Kidney capillary endothelial cell (primary cell): ENCODE results near the gene KCMF1.

Experiments
- DNase-seq: peaks from one replicate; pipeline ENCODE4 v3.0.0-alpha.2; 2018; ENCODE audit warnings: low spot score

KCMF1 gene

GRCh38 chr2:84986018-84986417, 15.1 kb downstream of the KCMF1 start:
- DNase-seq: no peak

- no peak for DNase-seq
Measured at GRCh38 chr2:84989422-84989821, 18.5 kb downstream of the KCMF1 start.

- DNase-seq: no peak
Measured at GRCh38 chr2:84989927-84990326, 19.0 kb downstream of the KCMF1 start.

GRCh38 chr2:84991404-84992160, 20.6 kb downstream of the KCMF1 start:
- no peak for DNase-seq

GRCh38 chr2:84995826-84996225, 24.9 kb downstream of the KCMF1 start:
- DNase-seq: no peak

- DNase-seq: no peak
Measured at GRCh38 chr2:84996909-84997308, 25.9 kb downstream of the KCMF1 start.

- no peak for DNase-seq
Measured at GRCh38 chr2:84999553-84999955, 28.6 kb downstream of the KCMF1 start.

- no peak for DNase-seq
Measured at GRCh38 chr2:85001595-85001994, 30.6 kb downstream of the KCMF1 start.

- no peak for DNase-seq
Measured at GRCh38 chr2:85002534-85002933, 31.6 kb downstream of the KCMF1 start.

- DNase-seq: no peak
Measured at GRCh38 chr2:85008252-85008651, 37.3 kb downstream of the KCMF1 start.

- DNase-seq: peak; percentile 19
Measured at GRCh38 chr2:85009019-85009618, 38.2 kb downstream of the KCMF1 start.

- DNase-seq: no peak
Measured at GRCh38 chr2:85010404-85010803, 39.4 kb downstream of the KCMF1 start.

- DNase-seq: no peak
Measured at GRCh38 chr2:85011098-85011497, 40.1 kb downstream of the KCMF1 start.

GRCh38 chr2:85011747-85012146, 40.8 kb downstream of the KCMF1 start:
- no peak for DNase-seq

GRCh38 chr2:85012431-85012830, 41.5 kb downstream of the KCMF1 start:
- no peak for DNase-seq

- no peak for DNase-seq
Measured at GRCh38 chr2:85012855-85013254, 41.9 kb downstream of the KCMF1 start.

GRCh38 chr2:85015653-85016360, 44.8 kb downstream of the KCMF1 start:
- peak; percentile 26 for DNase-seq

GRCh38 chr2:85016446-85016845, 45.5 kb downstream of the KCMF1 start:
- DNase-seq: no peak

- DNase-seq: peak; percentile 29
Measured at GRCh38 chr2:85017411-85018048, 46.6 kb downstream of the KCMF1 start.

- no peak for DNase-seq
Measured at GRCh38 chr2:85018049-85018447, 47.1 kb downstream of the KCMF1 start.

GRCh38 chr2:85019121-85019520, 48.2 kb downstream of the KCMF1 start:
- no peak for DNase-seq

- no peak for DNase-seq
Measured at GRCh38 chr2:85022232-85022631, 51.3 kb downstream of the KCMF1 start.
